C1 segment of cervical spinal cord (tissue), 14 donors: ENCODE results near the gene SHROOM2.

Experiments used
- DNase-seq, 14 donors: peaks; one replicate each; lab custom pipeline; 2025; lab: John Stamatoyannopoulos, UW

The SHROOM2 gene

DNA sequence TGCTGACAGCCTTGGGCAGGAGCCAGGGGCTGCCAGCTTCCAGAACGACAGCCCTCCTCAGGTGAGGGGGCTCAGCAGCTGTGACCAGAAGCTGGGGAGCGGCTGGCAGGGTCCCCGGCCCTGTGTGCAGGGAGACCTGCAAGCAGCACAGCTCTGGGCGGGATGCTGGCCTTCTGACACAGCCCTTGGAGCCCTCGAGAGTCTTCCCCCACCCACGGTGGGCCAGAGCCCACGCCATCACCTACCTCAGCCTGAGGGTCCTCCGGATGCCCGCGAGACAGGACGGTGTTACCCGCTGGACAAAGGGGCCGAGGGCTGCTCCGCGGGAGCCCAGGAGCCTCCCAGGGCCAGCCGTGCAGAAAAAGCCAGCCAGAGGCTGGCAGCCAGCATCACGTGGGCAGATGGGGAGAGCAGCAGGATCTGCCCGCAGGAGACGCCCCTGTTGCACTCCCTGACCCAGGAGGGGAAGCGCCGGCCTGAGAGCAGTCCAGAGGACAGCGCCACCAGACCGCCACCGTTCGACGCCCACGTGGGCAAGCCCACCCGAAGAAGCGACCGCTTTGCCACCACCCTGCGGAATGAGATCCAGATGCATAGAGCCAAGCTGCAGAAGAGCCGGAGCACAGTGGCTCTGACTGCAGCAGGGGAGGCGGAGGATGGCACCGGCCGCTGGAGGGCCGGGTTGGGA lies 109.1 kb downstream of the SHROOM2 start:
- DNase-seq = no peak

DNA sequence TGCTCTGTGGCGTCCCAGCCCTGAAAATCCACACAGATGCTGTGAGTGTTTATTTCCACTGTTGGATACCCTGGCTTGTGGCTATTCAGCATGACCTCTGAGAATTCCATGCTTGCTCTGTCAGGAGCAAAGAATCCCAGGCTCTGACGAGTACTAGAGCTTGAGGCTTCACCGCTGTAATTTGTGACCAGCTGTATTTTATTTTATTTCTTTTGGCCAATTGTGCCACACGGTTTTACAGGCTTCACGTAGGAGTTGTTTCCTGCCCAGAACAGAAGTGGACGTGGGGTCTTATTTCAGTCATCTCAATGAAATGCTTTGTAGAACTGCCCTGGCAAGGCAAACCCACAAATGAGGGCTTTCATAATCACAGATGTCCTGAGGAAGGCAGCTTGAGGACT lies 111.5 kb downstream of the SHROOM2 start:
- DNase-seq = no peak

DNA sequence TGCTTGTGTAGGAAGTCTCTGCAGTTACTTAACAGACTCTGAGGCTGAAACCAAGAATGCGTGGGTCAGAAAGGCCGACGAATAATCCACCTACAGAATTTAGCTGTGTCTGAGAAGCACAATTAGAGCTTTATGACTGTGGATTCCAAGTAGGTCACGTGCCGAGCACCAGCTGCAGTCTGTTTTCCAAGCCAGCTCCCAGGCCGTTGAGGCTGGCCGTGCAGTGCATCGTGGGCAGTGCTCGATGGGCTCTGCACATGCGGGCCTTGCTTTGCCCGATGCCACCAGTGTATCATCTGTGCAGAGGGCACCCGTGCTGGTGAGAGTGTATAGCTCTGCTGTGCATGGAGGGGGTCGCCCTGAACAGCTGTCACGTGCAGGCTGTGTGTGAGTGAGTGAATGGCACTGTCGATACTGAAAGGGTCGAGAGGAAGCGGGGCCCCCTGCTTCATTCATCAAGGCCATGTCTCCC lies 113.4 kb downstream of the SHROOM2 start:
- peak in 12 of 14 donors; percentile 4 to 60 (median 40) for DNase-seq

DNA sequence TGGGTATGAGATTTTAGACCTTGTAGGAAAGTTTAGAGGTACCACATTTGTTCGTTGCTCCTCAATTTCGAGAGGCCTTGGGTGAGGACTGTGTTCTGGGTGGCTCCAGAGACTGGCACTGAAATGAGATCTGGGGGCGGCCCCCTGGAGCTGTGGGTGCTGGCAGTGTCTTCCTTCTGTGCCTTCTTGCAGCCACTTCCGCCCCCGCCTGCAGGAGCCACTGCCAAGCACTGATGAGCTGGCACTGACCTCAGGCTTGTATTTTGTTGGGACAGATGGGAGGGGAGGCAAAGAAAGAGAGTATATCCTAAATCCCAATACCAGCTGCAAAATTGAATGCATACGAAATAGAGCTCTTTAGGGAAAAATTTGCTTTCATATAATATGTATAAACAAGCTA lies 116.4 kb downstream of the SHROOM2 start:
- DNase-seq = peak in 5 of 14 donors; percentile 4 to 34 (median 10)

DNA sequence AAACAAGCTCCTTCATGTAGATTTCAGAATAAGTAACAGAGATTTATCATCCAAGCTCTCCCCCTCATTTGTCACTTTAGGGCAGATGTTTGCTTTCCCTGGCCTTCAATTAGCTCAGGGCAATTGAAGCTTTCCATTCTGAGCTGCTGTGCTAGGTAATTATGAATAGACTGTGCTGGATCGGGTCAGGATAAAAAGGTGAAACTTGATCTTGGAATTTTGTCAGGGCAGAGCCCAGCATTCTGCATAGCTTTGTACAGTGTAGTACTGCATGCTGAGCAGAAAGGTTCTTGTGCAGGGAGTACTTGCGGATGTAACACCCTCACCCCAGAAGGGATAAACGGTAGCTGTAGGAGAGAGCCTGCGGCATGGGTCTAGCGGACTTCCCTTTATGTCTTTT lies 116.9 kb downstream of the SHROOM2 start:
- DNase-seq = no peak

DNA sequence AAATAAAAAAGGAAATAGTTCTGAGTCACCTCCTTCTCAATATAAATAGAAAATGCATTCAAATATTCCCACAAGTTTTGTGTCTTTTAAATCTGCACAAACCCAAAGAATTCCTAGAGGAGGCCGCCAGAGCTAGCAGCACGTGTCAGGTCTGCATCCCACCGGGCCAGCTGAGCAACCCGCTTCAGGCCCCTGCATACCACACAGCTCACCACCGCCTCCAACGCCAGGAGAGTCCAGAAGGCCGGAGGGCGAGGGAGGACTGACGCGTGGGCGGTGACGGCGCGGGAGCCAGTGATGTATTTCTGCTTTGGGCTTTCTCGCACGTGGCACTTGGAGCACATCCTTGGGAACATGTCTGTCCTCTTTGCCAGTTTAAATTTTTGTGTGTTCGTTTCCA lies 119.1 kb downstream of the SHROOM2 start:
- DNase-seq = no peak

DNA sequence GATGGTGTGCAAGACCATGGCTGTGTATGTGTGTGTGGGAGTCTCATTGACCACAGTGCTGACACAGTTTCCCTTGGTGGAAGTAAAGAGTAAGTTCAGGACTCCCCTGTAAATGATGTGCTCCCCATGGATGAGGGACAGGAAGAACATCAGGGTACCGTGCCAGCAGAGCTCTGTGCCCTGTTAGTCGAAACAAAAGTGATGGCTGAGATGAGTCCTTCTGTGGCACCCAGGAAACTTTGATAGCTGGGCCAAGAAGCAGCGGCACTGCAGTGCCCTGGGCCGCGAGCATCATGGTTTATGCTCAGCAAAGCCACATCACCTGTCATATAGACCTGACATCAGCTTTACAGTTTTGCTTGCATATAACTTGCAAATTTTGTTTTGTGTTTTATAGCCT lies 119.5 kb downstream of the SHROOM2 start:
- no peak for DNase-seq

DNA sequence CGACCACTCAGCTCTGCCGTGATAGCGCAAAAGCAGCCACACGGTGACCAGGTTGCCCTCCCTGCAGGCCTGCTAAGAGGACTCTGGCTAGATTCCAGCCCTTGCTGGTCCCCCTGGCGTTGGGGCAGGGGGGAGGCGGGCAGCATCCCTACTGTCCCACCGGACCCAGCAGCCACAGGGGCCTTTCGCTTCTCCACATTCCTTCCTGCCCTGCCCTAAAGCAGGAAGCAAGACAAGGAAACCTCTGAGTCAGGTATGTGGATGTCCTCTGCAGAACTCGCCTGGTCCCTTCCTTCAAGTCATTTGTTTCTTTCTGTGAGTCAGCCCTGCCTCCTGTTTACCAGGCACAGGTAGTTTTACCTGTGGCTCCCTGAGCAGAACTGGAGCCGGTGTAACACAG lies 120.7 kb downstream of the SHROOM2 start:
- DNase-seq = no peak

DNA sequence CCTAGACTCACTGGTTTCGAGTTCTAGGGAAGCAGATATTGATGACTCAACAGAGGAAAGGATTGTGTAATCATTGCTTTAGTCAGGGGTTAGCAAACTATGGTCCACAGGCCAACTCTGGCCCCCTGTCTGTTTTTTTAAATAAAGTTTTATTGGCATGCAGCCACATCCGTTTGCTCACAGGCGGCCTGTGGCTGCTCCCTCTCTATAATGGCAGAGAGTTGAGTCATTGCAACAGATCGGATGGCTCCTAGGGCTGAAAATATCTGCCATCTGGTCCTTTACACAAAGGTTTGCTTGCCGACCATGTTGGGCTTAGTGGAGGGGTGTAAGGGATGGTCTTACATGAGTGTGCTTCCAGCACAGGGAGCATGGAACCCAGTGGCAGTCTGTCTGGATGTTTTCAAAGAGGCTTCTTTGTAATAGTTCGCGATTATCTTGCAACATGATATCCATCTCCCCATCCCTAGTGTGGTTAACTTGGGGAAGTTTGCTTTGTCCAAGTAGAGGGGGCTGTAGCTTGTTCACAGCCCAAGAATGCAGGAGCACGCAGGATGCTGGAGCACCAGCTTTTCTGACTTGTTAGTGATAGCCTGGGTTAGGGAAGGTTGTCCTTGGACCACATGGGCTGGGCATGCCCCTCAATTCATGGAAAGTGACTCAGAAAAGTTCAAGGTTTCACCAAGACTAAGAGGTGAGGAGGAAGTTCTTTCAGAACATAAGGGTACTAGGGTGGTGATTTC lies 121.6 kb downstream of the SHROOM2 start:
- DNase-seq = no peak

DNA sequence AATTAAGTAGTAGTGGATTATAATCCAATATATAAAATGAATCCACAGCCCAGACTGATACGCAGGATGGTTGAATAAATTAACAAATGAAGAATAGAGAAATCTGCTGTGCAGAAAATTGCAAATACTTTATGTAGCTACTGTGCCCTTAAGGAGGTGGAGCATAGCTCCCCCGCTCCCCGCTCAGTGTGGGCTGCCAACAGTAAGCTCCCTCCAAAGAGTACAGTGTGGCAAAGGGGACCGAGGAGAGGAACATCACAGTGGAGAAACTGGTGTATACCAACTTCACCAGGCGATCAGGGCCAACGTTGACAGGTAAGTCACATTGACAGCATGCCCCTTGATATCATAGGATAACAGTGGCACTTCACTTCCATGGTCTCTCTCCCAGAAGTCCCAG lies 123.0 kb downstream of the SHROOM2 start:
- DNase-seq = no peak

DNA sequence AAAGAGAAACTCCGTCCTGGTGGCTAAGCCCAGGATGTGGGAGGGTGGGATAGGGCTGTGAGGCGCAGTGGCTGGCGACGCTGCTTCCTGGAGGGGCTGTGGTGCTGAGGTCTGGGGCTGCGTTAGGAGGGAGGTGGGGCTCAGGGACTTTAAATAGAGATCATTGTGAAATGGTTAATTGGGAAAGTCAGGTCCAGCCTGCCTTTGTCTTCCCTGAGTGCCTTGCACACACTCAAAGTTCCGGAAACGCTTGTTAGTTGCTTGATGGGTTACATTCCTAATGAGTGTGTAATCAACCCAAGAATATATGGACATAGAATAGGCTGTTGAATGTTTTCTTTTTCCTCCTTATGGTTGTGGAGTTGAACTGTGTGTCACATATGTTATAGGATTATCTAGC lies 125.3 kb downstream of the SHROOM2 start:
- no peak for DNase-seq

DNA sequence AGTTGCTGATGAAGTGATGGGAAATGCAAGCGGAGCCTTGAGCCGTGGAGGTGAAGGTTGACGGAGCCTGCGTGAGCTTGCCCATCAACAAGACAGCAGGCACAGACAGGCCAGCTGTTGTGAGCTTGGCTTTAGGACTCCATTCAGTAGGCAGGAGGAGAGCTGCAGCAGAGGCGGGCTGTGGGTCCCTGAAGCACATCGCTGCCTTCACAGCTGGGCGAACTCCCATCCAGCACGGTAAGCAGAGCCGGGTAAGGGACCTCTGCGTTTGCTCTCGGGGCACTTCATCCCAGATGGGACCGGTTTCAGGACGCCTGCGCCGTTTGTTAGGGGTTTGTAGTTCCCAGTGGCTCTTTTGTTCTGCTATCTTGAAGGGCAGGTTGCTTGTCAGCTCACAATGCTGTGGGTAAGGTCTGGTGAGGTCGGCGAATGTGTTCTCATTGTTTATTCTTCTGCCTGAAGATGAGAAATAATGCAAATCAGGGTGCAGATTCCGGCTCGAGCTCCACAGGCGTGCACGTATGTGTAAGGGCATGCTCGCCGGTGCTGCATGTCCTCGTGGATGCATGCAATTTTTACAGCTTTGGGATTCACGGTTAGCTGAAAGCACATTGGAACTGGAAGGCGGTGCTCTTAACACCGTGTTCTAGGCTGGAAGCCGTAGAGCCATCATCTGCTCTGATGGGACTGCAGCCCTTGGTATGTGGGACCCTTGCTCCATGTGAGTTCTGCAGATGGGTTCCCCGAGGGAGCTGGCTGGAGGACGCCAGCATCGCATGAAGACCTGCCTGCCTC lies 126.3 kb downstream of the SHROOM2 start:
- peak in 5 of 14 donors; percentile 13 to 36 (median 18) for DNase-seq

DNA sequence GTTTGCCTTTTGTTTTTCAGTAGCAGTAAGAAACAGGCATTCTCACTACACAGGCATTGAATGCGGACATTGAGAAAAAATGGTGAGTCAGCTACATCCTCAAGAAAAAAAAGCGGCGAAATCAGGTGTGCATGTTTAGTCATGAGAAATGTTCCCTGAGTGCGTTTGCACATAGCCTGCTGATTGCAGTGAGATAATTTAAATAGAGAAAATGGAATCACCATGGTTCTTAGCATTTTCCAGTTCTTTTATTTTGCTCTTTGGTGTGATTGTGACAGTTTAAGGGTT lies 126.9 kb downstream of the SHROOM2 start:
- DNase-seq = no peak

DNA sequence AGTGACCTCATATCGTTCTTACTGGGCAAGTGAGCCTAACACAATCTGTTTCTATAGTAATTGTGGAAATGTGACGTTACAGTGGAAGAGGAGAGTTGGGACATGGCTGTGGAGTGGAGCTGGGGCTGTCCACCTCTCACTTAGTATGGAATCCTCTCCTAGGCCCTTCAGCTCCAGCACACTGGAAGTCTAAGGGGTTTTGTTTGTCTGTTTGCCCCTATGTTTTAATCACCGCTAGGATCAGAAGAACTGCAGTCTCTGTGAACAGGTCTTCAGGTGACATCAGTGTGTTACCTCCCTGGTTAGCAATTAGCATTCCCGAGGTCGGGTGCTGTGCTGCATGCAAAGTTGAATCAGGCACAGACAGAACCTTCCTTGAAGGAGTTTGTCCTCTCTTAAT lies 131.6 kb downstream of the SHROOM2 start:
- DNase-seq = no peak

DNA sequence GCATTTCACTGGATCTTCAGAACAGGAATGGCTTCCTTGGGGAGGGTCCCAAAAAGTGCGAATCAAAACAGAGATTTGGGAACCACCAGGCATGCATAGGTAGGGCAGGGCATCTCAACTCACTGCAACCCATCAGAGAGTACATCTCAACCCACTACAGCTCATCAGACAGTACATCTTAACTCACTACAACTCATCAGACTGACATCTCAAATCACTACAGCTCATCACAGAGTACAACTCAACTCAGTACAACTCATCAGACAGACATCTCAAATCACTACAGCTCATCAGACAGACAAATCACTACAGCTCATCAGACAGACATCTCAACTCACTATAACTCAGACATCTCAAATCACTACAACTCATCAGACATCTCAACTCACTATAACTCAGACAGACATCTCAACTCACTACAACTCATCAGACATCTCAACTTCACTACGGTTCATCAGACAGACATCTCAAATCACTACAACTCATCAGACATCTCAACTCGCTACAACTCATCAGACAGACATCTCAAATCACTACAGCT lies 133.5 kb downstream of the SHROOM2 start:
- no peak for DNase-seq

DNA sequence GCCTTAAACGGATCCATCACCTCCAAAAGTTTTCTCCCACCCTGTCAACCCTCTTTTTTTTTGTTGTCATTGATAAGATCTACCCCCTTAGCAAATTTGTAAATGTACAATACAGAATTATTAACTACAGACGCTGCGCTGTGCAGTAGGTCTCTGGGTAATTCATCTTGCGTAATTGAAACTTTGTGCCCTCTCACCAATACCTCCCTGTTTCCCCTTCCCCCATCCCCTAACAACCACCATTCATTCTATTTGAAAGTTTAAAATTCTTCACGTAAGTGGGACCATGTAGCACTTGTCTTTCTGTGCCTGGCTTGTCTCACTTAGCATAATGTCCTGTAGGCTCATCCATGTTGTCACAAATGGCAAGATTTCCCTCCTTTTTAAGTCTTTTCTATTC lies 135.2 kb downstream of the SHROOM2 start:
- DNase-seq = no peak

DNA sequence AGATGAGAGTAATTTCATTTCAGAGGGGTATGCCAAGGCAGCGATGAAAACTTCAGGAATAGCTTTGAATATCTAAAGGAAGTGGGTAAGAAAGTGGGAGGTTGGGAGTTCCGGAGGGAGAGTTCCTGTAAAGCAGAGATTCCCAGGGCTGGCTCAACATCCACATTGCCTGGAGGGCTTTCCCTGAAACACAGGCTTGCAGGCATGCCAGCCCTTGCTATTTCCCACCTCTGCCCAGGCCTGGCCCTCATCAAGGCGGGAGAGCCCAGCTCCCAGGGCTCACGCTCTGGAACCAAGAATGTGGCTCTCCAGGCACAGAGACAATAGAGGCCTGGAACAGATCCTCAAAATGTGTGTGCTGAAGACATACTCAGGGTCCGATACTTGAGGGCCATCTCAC lies 137.1 kb downstream of the SHROOM2 start:
- no peak for DNase-seq

DNA sequence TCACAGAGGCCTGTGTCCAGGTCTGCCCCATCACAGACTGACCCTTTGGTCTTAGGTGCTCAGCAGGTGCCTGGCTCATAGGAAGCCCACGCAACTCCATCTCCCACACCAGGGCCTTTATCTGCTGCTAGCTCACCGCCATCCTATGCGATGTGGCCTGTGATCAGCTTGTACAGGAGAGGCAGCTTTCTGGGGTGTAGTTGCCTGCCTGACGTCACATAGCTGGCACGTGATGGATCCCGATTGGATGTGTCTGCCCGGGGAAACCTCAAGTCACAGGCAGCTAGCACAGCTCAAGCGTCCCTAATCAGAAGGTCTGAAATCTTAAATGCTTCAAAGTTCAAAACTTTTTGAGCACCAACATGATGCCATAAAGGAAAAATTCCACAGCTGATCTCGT lies 139.8 kb downstream of the SHROOM2 start:
- DNase-seq = no peak

DNA sequence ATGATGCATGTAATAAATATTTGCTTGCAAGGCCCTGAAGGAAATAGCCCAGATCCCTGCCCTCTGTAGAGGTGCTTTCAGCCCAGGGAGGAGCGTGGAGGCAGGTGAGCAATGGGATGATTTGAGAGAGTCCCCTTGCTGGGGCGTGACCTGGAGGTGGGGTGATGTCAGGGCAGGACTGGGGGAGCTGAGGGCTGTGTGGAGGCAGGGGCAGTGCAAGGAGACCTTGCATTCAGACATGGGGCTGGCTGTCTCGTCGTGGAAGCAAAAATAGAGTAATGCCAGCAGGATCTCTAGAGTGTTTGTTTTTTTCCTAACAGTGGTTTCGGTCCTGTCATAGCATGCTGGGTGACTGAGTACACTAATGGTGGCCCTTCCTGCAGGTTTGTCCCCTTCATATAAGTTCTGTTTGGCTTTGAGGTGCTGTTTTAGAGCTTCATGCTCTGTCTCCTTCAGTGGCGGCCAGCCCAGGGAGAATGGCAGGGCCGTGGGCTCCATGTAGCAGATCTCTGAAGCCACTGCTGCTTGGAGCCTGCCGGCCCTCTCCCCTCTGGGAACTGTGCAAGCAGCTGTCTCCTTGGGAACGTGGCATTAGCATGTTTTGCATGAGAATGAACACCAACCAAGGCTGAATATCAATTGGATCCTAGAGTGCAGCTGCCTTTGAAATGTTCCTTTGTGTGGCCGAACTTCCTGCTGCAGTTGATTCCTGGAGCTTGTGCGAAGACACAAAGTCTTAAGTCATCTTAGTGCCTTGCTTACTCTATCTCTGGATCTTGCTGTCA lies 141.7 kb downstream of the SHROOM2 start:
- peak in 8 of 14 donors; percentile 4 to 45 (median 16) for DNase-seq

DNA sequence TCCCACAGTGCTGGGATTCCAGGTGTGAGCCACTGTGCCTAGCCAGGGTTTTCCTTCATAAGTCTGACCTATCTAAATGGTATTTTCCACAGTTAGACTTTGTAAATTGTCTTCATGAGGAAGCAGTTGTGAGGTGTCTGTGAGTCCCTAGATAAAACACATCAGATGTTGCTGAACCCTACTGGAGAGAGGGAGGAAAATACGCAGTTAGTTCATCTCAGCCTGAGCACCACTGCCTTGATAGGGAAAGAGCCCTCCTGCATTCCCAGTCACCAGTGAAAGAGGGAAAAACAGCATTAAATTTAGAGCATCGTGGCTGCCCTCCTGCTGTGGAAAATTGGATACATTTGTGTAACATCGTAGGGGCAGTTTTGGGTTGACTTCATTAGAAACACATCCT lies 149.2 kb downstream of the SHROOM2 start:
- no peak for DNase-seq

DNA sequence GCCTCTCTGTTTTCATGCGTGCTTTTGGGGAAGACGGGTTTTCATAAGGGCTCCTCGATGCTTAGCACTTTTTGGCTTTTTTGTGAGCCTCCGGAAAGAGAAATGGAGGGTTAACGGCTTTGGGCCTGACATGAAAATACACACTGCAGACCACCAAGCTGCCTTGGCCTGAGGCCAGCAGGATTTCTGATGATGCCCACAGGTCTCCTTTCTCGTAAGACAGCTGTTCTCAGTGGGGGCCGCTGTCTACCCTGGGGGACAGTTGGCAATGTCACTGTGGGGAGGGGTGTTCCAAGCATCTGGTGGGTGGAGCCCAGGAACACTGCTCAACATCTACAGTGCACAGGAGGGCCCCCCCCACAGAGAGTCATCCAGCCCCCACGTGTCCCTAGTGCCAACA lies 151.5 kb downstream of the SHROOM2 start:
- no peak for DNase-seq

DNA sequence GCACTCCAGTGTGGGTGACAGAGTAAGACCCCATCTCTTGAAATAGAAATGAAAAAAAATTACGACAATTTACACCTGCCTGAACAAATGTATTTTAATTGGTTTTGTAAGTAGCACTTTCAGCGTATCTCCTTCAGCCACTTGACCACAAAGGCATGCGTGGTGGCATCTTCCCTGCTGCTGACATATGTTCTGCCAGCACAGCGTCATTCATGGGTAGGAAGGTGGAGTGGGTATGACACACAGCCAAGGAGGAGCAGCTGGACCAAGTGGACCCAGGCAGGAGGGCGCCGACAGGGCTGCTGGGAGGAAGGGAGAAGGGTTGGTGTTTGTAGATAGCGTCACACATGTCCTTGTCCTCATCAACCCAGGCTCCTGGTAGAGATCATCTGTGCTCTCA lies 152.3 kb downstream of the SHROOM2 start:
- DNase-seq = no peak
